ENCODE results near the gene ITPR2. TPM values are rescaled to one million over a fixed set of nuclear protein-coding genes. Genes with fewer than 3 reads are reported as not detected.

Gene ITPR2
- total RNA-seq, 1 experiment from 2014 or later: 4.0 TPM

GRCh38 chr12:26642361-26642760 is 190.6 kb downstream of the ITPR2 start:
- Histone ChIP-seq H2AFZ (ENCODE audit: low read length) (no peak overlapping the region), H4K20me1 (ENCODE audit: low read length) (no peaks in the 10 kb centered on the region), H3F3A (ENCODE audit: low read length, unreplicated experiment) (no peaks in the 10 kb centered on the region), H3K27me3 (ENCODE audit: low read length) (no peaks in the 10 kb centered on the region), H3K4me2 (ENCODE audit: low read length) (no peak overlapping the region), H3K4me3 (ENCODE audit: low read length) (no peak overlapping the region), H3K4me1 (ENCODE audit: insufficient read depth, low read length) (peaks cover 6% of the 10 kb centered on the region), H3K27ac (ENCODE audit: low read length) (no peak overlapping the region), H3K9ac (ENCODE audit: low read length) (no peak overlapping the region), H3K9me2 (replicated peaks; ENCODE audit: low read length) (no peaks in the 10 kb centered on the region), H3K9me3 (ENCODE audit: low read length) (no peaks in the 10 kb centered on the region), H3K36me3 (ENCODE audit: low read depth, low read length) (no peaks in the 10 kb centered on the region), H3K79me2 (ENCODE audit: low read length) (no peaks in the 10 kb centered on the region)
- BruUV-seq (replicated peaks): no TSS peak
- no peak for DNase-seq
- POLR2A ChIA-PET (ENCODE audit: unreplicated experiment): no interaction called here
- intact Hi-C loops (cut with micrococcal nuclease): no loop called here
- TF ChIP-seq EZH2phosphoT487 (IDR thresholded peaks at IDR 0.05; ENCODE audit: borderline replicate concordance, low read length) (no peak), CTCF (conservative IDR thresholded peaks at IDR 0.05; ENCODE audit: low read depth, low read length) (no peak), EZH2 (IDR thresholded peaks at IDR 0.05; ENCODE audit: low read length, unreplicated experiment) (no peak)
- no peak for ATAC-seq
- CTCF ChIA-PET: no interaction called here

GRCh38 chr12:26636710-26637328 is 196.2 kb downstream of the ITPR2 start:
- POLR2A ChIA-PET (ENCODE audit: unreplicated experiment): interaction anchor here (0.6 kb wide), 1 partner anchor 59 kb away, joined by 3 read pairs; no protein-coding TSS in a partner anchor
- Histone ChIP-seq H3F3A (ENCODE audit: low read length, unreplicated experiment) (peaks cover 3% of the 10 kb centered on the region), H3K36me3 (ENCODE audit: low read depth, low read length) (no peaks in the 10 kb centered on the region), H3K27ac (ENCODE audit: low read length) (peak overlapping the region; percentile 47), H3K4me2 (ENCODE audit: low read length) (peak overlapping the region; percentile 46), H3K9me2 (replicated peaks; ENCODE audit: low read length) (no peaks in the 10 kb centered on the region), H3K79me2 (ENCODE audit: low read length) (no peaks in the 10 kb centered on the region), H3K9ac (ENCODE audit: low read length) (0 out of 2 replicates have a peak overlapping the region, but pooled peaks have one; percentile 19), H3K9me3 (ENCODE audit: low read length) (no peaks in the 10 kb centered on the region), H4K20me1 (ENCODE audit: low read length) (no peaks in the 10 kb centered on the region), H2AFZ (ENCODE audit: low read length) (no peak overlapping the region), H3K4me3 (ENCODE audit: low read length) (peak overlapping the region; percentile 1; the same call in 1 of the 2 replicates), H3K27me3 (ENCODE audit: low read length) (no peaks in the 10 kb centered on the region), H3K4me1 (ENCODE audit: insufficient read depth, low read length) (peaks cover 46% of the 10 kb centered on the region)
- intact Hi-C loops (cut with micrococcal nuclease): loop anchor here (10.0 kb wide), 1 partner anchor 362 kb away; no protein-coding TSS in a partner anchor
- CTCF ChIA-PET: interaction anchor here (0.6 kb wide), 1 partner anchor 15 kb away, joined by 8 read pairs; no protein-coding TSS in a partner anchor
- no TSS peak for BruUV-seq (replicated peaks)
- TF ChIP-seq EZH2phosphoT487 (IDR thresholded peaks at IDR 0.05; ENCODE audit: borderline replicate concordance, low read length) (no peak), CTCF (conservative IDR thresholded peaks at IDR 0.05; ENCODE audit: low read depth, low read length) (no peak), EZH2 (IDR thresholded peaks at IDR 0.05; ENCODE audit: low read length, unreplicated experiment) (no peak)
- ATAC-seq (peak; percentile 92), DNase-seq (peak; percentile 97)

- Histone ChIP-seq H3K4me1 (ENCODE audit: insufficient read depth, low read length) (peaks cover 70% of the 10 kb centered on the region), H2AFZ (ENCODE audit: low read length) (no peak overlapping the region), H3K9me2 (replicated peaks; ENCODE audit: low read length) (no peaks in the 10 kb centered on the region), H3K4me3 (ENCODE audit: low read length) (no peak overlapping the region), H3K36me3 (ENCODE audit: low read depth, low read length) (no peaks in the 10 kb centered on the region), H3K27me3 (ENCODE audit: low read length) (no peaks in the 10 kb centered on the region), H3K79me2 (ENCODE audit: low read length) (no peaks in the 10 kb centered on the region), H3K27ac (ENCODE audit: low read length) (no peak overlapping the region), H3K9me3 (ENCODE audit: low read length) (no peaks in the 10 kb centered on the region), H3F3A (ENCODE audit: low read length, unreplicated experiment) (peaks cover 8% of the 10 kb centered on the region), H3K9ac (ENCODE audit: low read length) (no peak overlapping the region), H3K4me2 (ENCODE audit: low read length) (no peak overlapping the region), H4K20me1 (ENCODE audit: low read length) (no peaks in the 10 kb centered on the region)
- ATAC-seq (no peak), DNase-seq (no peak)
- BruUV-seq (replicated peaks): no TSS peak
- ChIA-PET POLR2A (ENCODE audit: unreplicated experiment) (no interaction called here), CTCF (interaction anchor here (0.6 kb wide), 1 partner anchor 68 kb away, joined by 5 read pairs; no protein-coding TSS in a partner anchor)
- intact Hi-C loops (cut with micrococcal nuclease): loop anchor here (2.0 to 10.0 kb wide), 6 partner anchors 57 to 536 kb away; partner anchors contain the start of gene TM7SF3
- TF ChIP-seq CTCF (conservative IDR thresholded peaks at IDR 0.05; ENCODE audit: low read depth, low read length) (no peak), EZH2 (IDR thresholded peaks at IDR 0.05; ENCODE audit: low read length, unreplicated experiment) (no peak), EZH2phosphoT487 (IDR thresholded peaks at IDR 0.05; ENCODE audit: borderline replicate concordance, low read length) (no peak)
Observed at GRCh38 chr12:26633591-26634210, 199.3 kb downstream of the ITPR2 start.

All from PC-3 (cell line).